ENCODE data around the gene SPATA19.

DNA sequence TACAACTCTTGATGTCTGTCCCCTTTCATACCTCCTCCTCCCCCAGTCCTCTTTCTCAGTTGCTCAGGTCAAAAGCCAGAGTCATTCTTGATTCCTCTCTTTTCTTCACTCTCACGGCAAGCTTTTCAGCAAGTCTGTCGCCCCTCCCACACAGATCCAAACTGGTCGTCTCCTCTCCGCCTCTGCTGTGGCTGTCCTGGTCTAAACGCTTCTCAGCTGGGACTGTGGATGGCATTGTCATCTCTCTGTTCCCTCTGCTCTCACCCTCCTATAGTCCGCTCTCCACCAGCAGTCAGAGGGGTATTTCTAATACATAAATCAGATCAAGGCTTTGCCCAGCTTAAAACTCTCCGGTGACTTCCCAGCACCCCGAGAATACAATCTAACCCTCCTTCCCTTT lies 46.8 kb upstream of the SPATA19 start:
- TF ChIP-seq CTCF (conservative IDR thresholded peaks at IDR 0.05): no peak
- TF ChIP-seq ZFX (IDR thresholded peaks at IDR 0.05): no peak

All from C4-2B (cell line).